ENCODE data around the gene PPP3CA.

GRCh38 chr4:101240099-101240498 is 107.2 kb downstream of the PPP3CA start:
- no peak for TF ChIP-seq POLR2A (IDR thresholded peaks at IDR 0.05)
- TF ChIP-seq CTCF (IDR thresholded peaks at IDR 0.05), result no peak

Measured in Peyer's patch (tissue), 4 donors.